ENCODE measurements around the gene BEST3.

DNA sequence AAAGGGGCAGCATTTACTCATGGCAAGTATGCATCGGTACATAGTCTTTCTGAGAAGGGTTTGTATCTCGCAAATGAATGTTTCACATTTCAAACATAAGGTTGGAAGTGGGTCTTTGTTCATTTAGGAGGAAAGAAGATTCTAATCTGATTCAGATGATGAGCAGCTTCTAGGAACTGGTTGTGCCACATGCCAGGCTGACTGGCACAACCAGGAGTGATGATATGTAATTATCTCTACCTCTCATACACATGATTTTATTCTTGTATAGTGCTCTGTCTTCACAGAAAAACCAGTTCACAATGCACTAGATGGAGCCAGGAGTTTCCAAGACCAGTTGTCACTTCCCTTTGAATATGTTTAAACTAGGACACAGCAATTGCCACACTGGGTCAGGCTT, 13.7 kb upstream of the BEST3 start:
- TF ChIP-seq, protein P1, sequence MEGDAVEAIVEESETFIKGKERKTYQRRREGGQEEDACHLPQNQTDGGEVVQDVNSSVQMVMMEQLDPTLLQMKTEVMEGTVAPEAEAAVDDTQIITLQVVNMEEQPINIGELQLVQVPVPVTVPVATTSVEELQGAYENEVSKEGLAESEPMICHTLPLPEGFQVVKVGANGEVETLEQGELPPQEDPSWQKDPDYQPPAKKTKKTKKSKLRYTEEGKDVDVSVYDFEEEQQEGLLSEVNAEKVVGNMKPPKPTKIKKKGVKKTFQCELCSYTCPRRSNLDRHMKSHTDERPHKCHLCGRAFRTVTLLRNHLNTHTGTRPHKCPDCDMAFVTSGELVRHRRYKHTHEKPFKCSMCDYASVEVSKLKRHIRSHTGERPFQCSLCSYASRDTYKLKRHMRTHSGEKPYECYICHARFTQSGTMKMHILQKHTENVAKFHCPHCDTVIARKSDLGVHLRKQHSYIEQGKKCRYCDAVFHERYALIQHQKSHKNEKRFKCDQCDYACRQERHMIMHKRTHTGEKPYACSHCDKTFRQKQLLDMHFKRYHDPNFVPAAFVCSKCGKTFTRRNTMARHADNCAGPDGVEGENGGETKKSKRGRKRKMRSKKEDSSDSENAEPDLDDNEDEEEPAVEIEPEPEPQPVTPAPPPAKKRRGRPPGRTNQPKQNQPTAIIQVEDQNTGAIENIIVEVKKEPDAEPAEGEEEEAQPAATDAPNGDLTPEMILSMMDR (conservative IDR thresholded peaks at IDR 0.05; ENCODE audit: low read depth in 2 of 2) = no peak
- no peak for TF ChIP-seq POLR2AphosphoS5 (IDR thresholded peaks at IDR 0.05; ENCODE audit: low read depth)
- no peak for TF ChIP-seq EZH2 (IDR thresholded peaks at IDR 0.05; ENCODE audit: low read depth, unreplicated experiment)
- TF ChIP-seq ZNF331 (CRISPR knock-in tag; IDR thresholded peaks at IDR 0.05; ENCODE audit: low read depth) = no peak

Measured in GM23338 (cell line).